NCI-H446 treated with DMSO at 0.1 percent for 48 hours (cell line): ENCODE results near the gene CPA4.

Experiments used
- DNase-seq: peaks from one replicate; lab custom pipeline; 2025; lab: John Stamatoyannopoulos, UW

CPA4 gene

DNA sequence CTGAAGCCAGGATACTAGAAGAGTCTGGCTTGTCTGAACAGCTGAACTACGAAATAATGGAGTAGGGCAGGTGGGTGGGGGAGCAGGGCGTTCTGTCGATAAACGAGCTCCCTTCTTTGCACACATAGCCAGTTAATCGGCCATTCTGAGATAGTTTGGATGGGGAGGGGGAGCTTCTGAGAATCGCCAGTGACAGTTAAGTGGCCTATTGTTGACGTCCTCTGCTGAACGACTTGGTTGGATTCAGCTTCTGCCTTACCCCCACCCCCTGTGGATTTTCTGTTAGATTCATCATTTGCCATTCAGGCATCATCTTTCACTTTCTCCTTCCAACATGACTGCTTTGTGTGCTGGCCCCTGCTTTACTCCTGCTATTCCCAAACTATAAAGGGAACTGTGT, 52.2 kb downstream of the CPA4 start:
- DNase-seq = no peak

DNA sequence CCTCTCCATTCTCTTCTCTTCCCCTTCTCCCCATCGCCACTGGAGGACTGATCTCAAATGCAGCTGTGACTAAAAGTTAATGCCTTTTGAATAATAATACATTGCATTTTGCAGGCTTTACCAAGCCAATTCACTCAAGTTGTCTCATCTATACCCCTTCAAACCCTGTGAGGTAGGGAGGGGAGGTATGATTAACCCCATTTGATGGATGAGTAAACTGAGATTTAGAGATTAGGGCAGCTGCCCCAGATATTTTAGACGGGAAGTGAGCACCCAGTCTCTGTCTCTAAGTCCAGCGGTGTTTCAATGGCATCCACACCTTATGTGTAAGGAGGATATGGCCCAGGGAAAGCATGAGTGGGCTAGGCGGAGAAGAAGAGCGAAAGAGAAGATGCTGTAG, 52.8 kb downstream of the CPA4 start:
- no peak for DNase-seq

DNA sequence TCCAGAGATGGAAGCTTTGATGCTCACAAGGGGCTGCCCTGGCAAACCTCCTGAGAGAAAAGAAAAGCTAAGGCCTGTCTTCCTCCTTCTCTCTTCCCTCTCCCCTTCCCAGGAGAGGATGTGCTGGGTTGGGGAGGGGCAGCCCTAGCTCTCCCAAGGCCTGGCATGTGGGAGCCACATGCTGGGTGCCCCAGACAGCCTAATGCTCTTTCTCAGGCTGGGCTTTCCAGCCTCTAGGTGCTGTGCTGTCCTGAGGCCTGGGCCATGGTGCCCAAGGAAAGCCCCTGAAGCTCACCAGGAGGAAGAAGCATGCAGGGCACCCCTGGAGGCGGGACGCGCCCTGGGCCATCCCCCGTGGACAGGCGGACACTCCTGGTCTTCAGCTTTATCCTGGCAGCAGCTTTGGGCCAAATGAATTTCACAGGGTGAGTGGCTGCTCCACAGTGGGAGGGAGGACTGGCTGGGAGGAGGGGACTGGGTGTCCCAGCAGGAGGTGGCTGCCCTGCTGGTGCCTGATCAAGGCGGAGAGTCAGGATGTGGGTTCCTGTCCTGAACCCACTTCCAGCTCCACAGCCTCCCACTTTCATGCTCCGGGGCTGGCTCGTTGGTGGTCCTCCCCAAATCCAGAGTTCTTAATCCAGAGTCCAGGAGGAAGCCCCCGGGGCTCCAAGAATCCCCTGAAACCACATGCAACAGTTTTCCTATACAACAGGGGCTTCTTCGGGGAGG, 53.4 kb downstream of the CPA4 start:
- no peak for DNase-seq

DNA sequence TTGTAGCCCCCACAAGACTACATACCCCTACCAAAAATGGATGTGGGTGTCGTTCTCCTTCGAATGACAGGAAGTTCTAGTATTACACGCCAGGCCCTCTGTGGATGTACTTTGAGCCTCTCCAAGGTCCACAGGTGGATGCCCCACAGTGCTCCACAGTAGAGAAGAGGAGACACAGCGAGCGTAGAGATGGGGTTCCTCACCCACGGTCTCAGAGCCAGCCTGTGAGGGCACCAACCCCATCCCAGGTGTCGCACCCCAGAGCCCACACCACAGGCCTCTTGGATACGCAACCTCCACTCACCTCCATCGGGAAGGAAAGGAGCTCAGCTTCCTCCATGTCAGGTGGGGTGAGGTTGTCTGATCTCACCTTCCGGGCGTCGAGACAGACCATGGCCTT, 54.0 kb downstream of the CPA4 start:
- DNase-seq = no peak

DNA sequence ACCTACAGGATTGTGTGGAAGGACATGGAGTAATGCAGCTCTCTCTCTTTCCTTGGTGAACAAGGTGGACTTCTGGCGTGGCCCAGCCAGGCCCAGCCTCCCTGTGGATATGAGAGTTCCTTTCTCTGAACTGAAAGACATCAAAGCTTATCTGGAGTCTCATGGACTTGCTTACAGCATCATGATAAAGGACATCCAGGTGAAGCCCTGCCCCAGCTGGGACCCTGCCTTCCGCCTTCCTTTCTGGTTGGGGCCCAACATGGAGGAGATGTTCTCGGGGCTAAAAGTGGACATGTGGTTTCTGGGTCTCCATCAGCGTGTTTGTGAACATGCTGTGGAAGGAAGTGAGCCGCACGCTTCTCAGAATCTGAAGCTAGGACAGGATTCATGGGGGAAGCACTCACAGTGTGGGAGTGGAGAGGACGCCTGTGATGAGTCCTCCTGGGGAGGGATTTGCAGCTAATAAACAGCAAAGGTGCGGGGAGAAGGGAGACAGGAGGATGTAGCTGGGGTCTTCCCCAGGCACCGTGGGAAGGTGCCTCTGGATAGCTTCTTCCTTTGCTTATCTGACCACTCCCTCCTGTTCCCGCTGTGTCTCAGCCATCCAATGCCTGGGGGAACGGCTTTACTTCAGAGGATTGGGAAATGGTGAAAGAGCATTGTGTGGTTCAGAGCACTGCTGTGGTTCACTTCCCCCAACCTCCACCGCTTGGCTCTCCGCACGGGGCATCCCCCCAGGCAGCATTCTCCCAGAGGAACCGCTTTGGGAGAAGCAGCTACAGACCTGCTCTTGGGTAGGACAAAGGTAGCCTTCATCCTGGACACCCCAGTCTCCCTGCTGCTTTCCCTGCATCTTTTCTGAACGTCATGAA, 57.2 kb downstream of the CPA4 start:
- DNase-seq = no peak

DNA sequence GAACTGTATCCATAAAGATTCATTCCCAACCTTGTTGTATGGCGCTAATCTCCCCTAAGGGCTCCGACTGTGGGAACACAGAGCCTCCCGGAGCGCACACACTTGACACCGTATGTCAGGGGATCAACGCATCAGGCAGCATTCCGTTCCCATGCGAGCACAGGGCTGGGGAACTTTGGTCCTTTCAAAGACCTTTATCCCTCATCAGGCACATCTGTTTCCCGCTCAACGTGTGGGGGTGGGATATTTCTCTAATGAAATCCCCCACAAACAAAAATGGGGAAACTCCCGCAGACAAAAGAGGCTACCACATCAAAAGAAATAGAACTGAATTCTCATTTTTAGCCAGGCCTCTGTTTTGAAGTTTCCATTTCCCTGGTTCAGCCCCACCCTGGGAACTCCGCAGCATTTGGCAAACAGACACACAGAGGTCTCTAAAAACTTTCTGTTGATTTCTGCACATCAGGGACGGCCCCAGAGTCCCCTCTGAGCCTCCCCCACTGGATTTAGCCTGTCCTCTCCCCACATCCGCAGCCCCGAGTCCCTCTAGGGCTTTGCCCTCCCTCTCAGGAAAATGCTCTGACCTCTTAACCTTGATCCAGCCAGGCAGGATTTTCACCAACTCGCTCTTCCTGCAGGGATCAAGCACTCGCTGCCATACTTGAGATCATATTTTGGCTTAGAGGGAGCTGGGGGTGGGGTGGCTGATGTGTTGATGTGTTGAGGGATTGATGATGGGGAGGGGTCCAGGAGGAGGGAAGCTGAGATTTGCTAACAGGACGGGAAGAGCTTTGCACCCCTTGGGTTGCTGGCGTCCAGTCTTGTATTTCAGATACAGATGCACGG, 58.2 kb downstream of the CPA4 start:
- DNase-seq = no peak

DNA sequence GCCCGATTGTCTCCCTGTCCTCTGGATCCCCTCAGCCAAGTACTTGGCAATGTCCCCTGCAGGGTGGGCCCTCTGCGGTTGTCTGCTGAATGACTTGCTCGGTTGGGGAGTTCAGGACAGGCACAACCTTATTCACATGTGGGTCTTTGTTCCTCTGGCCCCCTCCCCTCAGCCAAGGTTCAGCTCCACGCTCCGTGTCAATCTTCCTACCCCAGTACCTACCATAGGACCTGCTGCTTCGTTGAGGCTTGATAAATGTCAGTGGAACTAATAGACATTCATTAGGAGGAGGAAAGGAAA, 58.8 kb downstream of the CPA4 start:
- DNase-seq = no peak

DNA sequence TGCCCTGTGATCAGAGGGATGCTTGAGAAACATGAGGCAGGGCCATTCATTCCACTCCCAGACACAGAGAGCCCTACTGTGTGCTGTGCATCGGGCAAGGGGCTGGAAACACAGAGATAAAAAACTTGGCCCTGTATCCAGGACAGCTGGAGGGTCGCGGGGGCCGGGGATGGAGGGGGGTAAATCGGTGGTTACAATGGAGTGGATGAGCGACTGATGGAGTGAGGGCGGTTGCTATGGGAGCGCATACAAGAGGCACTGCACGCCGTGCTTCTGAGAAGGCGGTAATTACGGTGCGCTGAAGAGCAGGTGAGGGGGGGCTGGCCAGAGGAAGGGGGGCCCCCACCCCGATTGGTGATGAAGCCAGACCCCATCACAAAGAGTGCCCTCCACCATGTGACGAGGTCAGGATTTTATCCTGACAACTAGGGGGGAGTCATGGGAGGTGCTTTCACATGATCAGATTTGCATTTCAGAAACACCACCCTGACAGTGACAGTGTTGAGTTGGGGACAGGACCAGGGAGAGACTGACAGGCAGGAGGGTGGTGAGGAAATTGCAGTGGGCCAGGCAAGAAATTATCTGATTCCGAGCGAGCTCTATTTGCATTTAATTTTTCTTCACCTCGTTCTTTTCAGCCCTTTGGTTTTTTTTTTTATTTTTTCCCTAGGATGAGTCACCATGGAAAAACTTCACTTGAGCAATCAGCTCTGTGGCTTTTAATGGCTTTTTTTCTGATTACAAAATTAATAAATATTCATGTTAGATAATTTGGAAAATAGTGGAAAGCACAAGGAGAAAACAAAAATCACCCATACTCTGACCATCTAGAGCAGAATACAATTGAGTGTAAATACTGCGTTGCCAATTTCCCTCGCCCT, 59.5 kb downstream of the CPA4 start:
- no peak for DNase-seq

DNA sequence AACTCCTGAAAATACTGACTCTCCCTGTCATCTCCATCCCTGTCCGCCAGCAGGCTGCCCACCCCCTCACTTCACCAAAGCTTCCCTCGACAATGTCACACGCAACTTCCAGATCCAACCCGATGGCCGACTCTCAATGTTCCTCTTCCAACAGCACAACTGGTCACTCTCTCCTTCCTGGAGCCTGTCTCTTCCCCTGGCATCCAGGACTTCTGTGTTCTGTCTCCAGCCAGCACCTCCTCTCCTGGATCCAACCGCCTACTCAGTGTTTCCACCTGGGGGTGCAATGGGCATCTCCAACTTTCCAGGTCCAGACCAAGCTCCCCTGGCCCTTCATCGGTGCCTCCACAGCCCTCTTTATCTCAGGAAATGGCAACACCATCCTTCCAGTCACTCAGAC, 60.2 kb downstream of the CPA4 start:
- no peak for DNase-seq

DNA sequence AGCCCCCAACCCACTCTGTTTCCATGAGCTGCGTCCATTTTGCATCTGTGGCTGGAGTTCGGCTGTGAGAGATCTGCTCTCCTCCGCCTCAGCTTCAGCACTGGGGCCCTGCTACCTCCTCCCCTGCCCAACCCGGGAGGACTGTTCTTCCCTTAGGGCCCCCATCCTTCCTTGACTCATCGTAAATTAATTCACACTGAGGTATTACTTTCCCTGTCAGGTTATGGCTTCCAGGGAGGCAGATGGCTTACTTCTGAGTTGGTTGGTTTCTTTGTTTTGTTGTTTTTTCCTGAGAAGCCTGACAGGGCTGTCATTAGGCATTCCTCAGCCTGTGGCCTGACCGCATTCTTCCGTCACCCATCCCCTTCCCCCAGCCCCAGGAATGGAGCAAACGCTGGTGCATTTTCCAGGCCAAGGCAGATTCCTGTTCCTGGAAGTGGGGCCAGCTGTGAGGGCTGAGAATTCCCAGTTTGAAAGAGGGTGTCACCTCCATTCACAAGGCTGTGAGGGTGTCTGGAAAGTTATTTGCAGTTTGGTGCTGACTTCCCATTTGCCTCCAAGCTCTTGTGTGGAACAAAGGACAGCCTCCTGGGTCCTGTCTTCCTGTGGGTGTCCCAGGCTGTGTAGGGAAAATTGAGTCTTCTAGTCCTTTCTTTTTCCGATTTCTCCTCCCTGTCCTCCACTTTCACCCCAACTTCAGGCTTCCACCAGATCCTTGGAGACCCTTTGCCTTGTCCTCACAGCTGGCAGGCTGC, 63.3 kb downstream of the CPA4 start:
- no peak for DNase-seq

DNA sequence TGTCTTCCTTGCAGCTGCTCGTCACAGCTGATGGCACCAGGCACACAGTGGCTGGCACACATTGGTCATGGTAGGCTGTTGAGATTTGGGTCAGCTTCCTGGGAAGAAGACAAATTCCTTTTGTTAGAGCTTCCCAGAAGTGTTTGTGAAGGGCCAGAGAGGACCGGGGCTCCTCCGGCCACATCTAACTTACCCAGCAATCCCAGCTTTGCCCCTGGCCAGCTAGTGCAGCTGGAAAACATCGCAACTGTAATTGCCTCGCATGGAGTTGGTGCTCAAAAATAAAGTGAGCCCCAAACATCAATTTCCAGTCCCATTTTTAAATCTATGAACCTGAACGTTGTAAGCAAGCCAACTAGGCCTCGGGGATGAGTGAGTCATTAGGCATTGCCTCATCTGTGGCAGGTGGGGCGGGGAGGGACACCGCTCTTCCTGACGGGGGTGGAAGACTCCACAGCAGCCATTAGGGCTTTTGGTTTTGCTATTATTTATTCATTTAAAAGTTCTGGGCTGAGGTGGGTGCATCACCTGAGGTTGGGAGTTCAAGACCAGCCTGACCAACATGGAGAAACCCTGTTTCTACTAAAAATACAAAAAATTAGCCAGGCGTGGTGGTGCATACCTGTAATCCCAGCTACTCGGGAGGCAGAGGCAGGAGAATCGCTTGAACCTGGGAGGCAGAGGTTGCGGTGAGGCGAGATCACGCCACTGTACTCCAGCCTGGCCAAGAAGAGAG, 64.1 kb downstream of the CPA4 start:
- no peak for DNase-seq

DNA sequence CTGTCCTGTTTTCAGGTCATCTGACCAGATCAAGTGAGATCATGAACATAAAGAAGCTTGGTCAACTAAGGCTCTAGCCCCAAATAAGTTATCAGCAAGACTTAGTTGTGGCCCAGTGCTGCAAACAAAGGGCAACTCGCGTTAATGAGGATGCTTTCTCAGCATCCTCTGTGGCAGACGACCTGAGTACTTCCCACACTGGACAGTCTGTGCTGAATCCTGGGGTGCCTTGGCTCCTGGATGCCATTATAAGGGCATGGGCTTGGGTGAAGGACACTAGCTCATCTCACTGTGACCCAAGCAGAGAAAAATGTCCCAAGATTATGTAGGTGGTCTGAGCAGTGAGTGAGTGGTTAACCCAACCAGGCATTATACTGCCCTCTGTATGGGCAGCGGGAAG, 65.5 kb downstream of the CPA4 start:
- no peak for DNase-seq

DNA sequence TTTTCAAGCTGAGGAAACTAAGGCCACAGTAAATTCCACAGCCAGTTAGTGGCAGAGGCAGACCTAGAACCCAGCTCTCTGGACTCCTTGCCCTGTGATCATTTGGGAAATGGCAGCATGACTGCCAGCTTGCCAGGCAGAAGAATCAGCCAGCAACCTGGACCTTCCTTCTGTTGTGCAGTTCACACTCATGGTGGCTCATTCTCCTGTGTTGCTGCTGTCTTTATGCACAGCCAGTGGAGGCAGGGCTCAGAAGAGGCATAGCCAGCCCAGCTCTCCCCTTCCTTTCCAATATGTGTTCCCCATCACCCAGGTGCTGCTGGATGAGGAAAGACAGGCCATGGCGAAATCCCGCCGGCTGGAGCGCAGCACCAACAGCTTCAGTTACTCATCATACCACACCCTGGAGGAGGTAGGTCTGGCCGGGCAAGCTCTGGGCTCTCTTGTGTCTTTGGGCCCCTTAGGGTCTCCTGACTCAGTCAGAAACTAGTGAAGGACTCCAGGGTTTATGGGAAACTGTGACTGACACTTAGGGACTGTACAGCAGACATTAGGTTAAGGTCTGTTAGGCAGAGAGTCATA, 66.4 kb downstream of the CPA4 start:
- no peak for DNase-seq

DNA sequence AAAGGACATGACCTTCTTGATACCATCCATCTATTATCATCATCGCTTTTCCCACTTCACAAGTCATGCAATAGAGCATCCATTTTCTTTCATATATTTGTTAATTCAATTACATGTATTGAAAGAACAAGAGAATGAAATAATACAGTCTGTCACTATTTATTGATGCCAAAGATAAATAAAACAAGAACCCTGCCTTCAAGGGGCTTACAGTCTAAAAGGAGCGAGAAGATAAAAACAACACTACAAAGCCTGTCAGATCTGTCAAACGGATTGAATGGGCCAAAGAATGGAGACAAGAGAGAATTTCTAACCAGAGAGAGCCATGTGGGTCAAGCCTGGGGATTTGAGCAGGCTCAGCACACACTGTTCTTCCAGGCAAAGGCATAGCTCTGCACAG, 67.6 kb downstream of the CPA4 start:
- no peak for DNase-seq

DNA sequence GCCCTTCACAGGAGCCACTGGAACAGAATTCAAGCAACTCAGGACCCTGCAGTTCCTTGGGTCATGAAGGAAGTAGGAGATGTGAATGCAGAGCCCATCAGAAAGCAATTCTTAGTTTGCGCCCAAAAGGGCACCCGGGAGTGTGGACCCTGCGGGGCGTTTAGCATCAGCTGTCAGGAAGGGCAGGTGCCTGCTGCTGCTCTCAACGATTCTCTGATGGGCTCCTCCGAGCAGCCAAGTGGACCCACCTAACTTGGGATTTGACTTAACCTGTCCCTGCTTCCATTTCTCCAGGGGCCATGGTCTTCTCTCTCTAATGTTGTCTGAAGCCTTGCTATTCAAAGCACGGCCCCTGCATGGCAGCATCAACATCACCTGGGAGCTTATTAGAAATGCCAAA, 68.7 kb downstream of the CPA4 start:
- DNase-seq = no peak

DNA sequence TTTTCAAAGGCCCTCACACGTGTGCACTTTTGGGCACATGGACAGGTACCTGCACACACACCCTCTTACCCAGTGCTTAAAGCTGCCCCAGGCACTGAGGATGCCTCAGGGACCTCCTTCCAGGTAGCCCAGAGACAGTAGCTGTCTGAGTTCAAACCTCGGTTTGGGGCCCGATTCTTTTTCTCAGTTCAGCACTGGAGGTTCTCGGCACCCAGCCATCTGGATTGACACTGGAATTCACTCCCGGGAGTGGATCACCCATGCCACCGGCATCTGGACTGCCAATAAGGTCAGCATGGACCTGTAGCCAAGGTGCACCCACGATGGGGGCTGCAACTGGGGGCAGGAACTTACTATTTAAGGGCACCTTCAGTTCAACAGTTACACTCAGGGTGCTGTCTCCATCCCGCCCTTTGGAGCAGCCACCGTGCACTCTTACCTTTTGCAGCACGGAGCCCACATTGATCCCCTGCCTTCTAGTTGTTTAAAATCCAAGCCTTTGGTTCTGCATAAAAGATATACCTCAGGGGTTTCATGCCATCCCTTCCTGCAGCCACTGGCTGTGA, 69.4 kb downstream of the CPA4 start:
- DNase-seq = no peak

DNA sequence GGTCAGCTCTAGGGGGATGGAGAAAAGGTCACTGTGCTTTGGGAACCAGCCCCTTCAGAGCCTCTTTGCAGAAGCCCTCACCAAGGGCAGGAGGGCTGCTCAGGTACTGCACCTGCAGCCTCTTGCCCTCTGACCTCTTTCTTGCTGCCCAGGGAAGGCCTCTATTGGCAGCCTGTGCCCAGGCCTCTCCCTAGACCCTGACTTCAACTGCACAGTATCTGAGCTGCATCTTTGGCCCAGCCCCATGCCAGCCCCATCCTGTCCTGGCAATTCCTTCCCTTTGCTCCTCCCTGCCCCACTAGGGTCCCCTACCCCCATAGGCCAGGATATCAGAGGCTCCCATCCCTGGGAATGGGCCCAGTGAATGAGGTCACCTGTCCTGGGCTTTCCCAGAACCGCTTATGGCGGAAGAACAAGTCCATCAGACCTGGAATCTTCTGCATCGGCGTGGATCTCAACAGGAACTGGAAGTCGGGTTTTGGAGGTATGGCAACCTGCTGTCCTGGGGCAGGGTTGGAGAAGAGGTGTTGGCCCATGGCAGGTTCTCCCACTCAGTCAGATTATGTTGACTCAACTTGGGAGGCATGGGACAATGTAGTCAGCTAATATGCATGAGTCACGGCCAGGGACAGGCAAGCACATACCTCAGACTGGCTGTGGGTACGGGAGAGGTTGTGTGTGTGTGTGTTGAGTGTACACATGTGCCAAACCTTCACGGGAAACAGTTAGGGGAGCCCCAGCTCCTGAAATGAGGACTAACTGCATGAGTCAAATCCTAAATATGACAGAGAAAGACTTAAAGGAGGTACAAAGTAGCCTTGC, 70.3 kb downstream of the CPA4 start:
- DNase-seq = no peak

DNA sequence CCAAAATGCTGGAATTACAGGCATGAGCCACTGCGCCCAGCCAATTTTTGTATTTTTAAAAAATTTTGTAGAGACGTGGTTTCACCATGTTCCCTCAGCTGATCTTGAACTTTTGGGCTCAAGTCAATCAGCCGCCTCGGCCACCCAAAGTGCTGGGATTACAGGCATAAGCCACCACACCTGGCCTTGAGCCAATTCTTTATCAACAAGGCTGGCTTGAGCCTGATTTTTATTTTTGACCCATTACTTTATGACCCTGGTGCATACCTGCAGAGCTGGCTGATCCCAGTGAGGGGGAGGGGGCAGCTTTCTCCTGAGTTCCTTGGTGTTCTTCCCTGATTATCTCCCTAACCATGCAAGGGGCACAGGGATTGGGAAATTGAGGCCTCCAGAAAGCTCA, 71.5 kb downstream of the CPA4 start:
- DNase-seq = no peak

DNA sequence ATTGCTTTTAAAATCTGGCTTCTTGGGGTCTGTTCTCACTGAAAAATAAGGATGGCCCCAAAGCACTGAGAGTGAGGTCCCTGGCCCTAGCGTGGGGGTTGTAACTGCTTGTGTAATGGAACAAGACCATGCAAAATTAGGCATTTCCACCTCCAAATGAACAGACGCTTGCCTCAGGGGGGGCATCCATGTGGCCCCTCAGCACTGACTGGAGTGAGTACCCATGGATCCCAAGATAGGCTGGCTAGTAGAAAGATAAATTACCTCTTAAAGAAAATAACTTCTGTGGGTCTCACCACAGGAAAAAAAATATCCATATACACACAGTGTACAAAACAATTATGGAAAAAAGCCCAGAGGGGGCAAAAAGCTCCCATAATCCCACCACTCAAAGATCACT, 72.1 kb downstream of the CPA4 start:
- DNase-seq = no peak
